ENCODE measurements around the gene REV3L.

- TF ChIP-seq EZH2 (IDR thresholded peaks at IDR 0.05) (no peak), POLR2AphosphoS5 (IDR thresholded peaks at IDR 0.05; ENCODE audit: borderline replicate concordance, low read depth, low read length) (no peak), FOXP2 (optimal IDR thresholded peaks at IDR 0.05; ENCODE audit: control extremely low read depth, extremely low read length, insufficient read depth) (no peak)
Observed at GRCh38 chr6:111478749-111479148, 4.3 kb downstream of the REV3L start.

Measured in SK-N-MC (cell line).